HEK293 (cell line): ENCODE data around the gene YTHDC2.

Experiments used
- CTCF ChIA-PET: fragments of 350-600 bp; formaldehyde crosslinking; extraction: SDS; loops from one replicate; lab custom pipeline; 2021; ENCODE audit warnings: antibody characterized with exemption; lab: Yijun Ruan, JAX
- POLR2A ChIA-PET: fragments of 300-600 bp; formaldehyde crosslinking; extraction: SDS; loops from one replicate; lab custom pipeline; 2020; ENCODE audit warnings: antibody characterized with exemption, inconsistent platforms; lab: Yijun Ruan, JAX
- H3K27ac ChIP-seq: fragments of 200-500 bp; sonication (Bioruptor generic); 2 replicates; pipeline ENCODE4 v1.5.1; 2014; ENCODE audit warnings: low read depth, low read length, control low read depth, inconsistent platforms; ENCODE audit errors: extremely low read depth
- H3K36me3 ChIP-seq, 2 experiments: fragments of 200-500 bp in 1 of 2; sonication (Bioruptor generic) in 1 of 2; 1 replicate in 1 of 2; 2 replicates in 1 of 2; pipeline ENCODE4 v1.5.1; 2014 to 2017; ENCODE audit warnings: inconsistent platforms in 2 of 2, low read length in 2 of 2; ENCODE audit not compliant: control insufficient read depth in 2 of 2, insufficient read depth in 1 of 2
- H3K4me1 ChIP-seq: fragments of 200-500 bp; sonication (Bioruptor generic); 2 replicates; pipeline ENCODE4 v1.5.1; 2014; ENCODE audit warnings: mild to moderate bottlenecking, low read length, inconsistent platforms; ENCODE audit not compliant: control insufficient read depth, insufficient read depth
- H3K4me3 ChIP-seq: 2 replicates; pipeline ENCODE4 v1.5.1; 2011; ENCODE audit warnings: low read depth, mild to moderate bottlenecking, control low read depth, low read length, moderate library complexity
- H3K9me3 ChIP-seq: fragments of 200-500 bp; sonication (Bioruptor generic); 2 replicates; pipeline ENCODE4 v1.5.1; 2014; ENCODE audit warnings: low read depth, low read length, inconsistent platforms; ENCODE audit not compliant: control insufficient read depth, insufficient read depth
- ATF2 ChIP-seq: fragments of 450-650 bp; formaldehyde crosslinking; IDR thresholded peaks from 2 replicates; pipeline ENCODE4 v1.5.1; 2016; ENCODE audit warnings: missing biosample characterization, missing genetic modification characterization, low read depth
- HIC1 ChIP-seq: fragments of 450-650 bp; formaldehyde crosslinking; IDR thresholded peaks from 2 replicates; pipeline ENCODE4 v1.5.1; 2016; ENCODE audit warnings: missing biosample characterization, missing genetic modification characterization
- PRDM1 ChIP-seq: fragments of 450-650 bp; formaldehyde crosslinking; IDR thresholded peaks from 2 replicates; pipeline ENCODE4; 2016; ENCODE audit warnings: missing biosample characterization, missing genetic modification characterization
- RBAK ChIP-seq: fragments of 450-650 bp; formaldehyde crosslinking; IDR thresholded peaks from 2 replicates; pipeline ENCODE4 v1.5.1; 2016; ENCODE audit warnings: missing biosample characterization, missing genetic modification characterization
- SP3 ChIP-seq: fragments of 450-650 bp; formaldehyde crosslinking; IDR thresholded peaks from 2 replicates; pipeline ENCODE4 v1.5.1; 2016; ENCODE audit warnings: missing biosample characterization, missing genetic modification characterization
- ZBTB20 ChIP-seq: fragments of 450-650 bp; formaldehyde crosslinking; IDR thresholded peaks from 2 replicates; pipeline ENCODE4 v1.5.1; 2016; ENCODE audit warnings: missing biosample characterization, missing genetic modification characterization
- ZNF16 ChIP-seq: fragments of 450-650 bp; formaldehyde crosslinking; IDR thresholded peaks from 2 replicates; pipeline ENCODE4 v1.5.1; 2016; ENCODE audit warnings: low read depth, missing biosample characterization, missing genetic modification characterization
- ZNF18 ChIP-seq: fragments of 450-650 bp; formaldehyde crosslinking; IDR thresholded peaks from 2 replicates; pipeline ENCODE4 v1.5.1; 2016; ENCODE audit warnings: missing biosample characterization, missing genetic modification characterization
- ZNF214 ChIP-seq: fragments of 450-650 bp; formaldehyde crosslinking; IDR thresholded peaks from 2 replicates; pipeline ENCODE4 v1.5.1; 2017; ENCODE audit warnings: missing biosample characterization, mild to moderate bottlenecking, missing genetic modification characterization, borderline replicate concordance
- ZNF311 ChIP-seq: fragments of 450-650 bp; formaldehyde crosslinking; IDR thresholded peaks from 2 replicates; pipeline ENCODE4 v1.5.1; 2017; ENCODE audit warnings: missing biosample characterization, missing genetic modification characterization, borderline replicate concordance
- ZNF549 ChIP-seq: fragments of 450-650 bp; IDR thresholded peaks from 2 replicates; pipeline ENCODE4 v1.5.1; 2018; ENCODE audit warnings: missing biosample characterization, missing genetic modification characterization, mild to moderate bottlenecking, inconsistent platforms, moderate library complexity
- ZNF558 ChIP-seq: fragments of 450-650 bp; formaldehyde crosslinking; IDR thresholded peaks from 2 replicates; pipeline ENCODE4 v1.5.1; 2016; ENCODE audit warnings: missing biosample characterization, missing genetic modification characterization
- ZNF623 ChIP-seq: fragments of 450-650 bp; formaldehyde crosslinking; IDR thresholded peaks from 2 replicates; pipeline ENCODE4 v1.5.1; 2016; ENCODE audit warnings: missing biosample characterization, missing genetic modification characterization
- ZNF624 ChIP-seq: fragments of 450-650 bp; formaldehyde crosslinking; IDR thresholded peaks from 2 replicates; pipeline ENCODE4 v1.5.1; 2017; ENCODE audit warnings: missing biosample characterization, missing genetic modification characterization
- ZNF701 ChIP-seq: fragments of 450-650 bp; formaldehyde crosslinking; IDR thresholded peaks from 2 replicates; pipeline ENCODE4 v1.5.1; 2016; ENCODE audit warnings: missing biosample characterization, missing genetic modification characterization
- ZNF843 ChIP-seq: fragments of 450-650 bp; formaldehyde crosslinking; IDR thresholded peaks from 2 replicates; pipeline ENCODE4 v1.5.1; 2016; ENCODE audit warnings: missing biosample characterization, missing genetic modification characterization
- ZSCAN18 ChIP-seq: fragments of 450-650 bp; formaldehyde crosslinking; IDR thresholded peaks from 2 replicates; pipeline ENCODE4 v1.5.1; 2016; ENCODE audit warnings: missing biosample characterization, missing genetic modification characterization
- ZXDB ChIP-seq: fragments of 450-650 bp; formaldehyde crosslinking; IDR thresholded peaks from 2 replicates; pipeline ENCODE4 v1.5.1; 2016; ENCODE audit warnings: missing biosample characterization, missing genetic modification characterization

Gene YTHDC2

GRCh38 chr5:113562828-113563400, 49.4 kb downstream of the YTHDC2 start:
- no peak overlapping the region for H3K27ac ChIP-seq
- no peaks in the 10 kb centered on the region for H3K4me1 ChIP-seq
- H3K36me3 ChIP-seq = peaks cover 51 to 67% of the 10 kb centered on the region in 2 experiments
- CTCF ChIA-PET = interaction anchor here (0.5 to 0.6 kb wide), 2 partner anchors 48 to 598 kb away, joined by 3 to 7 read pairs; no protein-coding TSS in a partner anchor
- H3K4me3 ChIP-seq = no peak overlapping the region
- POLR2A ChIA-PET = no interaction called here
- TF ChIP-seq HIC1 (tag by site-specific recombination) (no peak), ZXDB (no peak), ZNF549 (no peak), ZSCAN18 (tag by site-specific recombination) (no peak), ZNF623 (tag by site-specific recombination) (no peak), ZNF843 (tag by site-specific recombination) (no peak), ZNF701 (tag by site-specific recombination) (no peak), SP3 (tag by site-specific recombination) (no peak), PRDM1 (no peak), ZNF311 (tag by site-specific recombination) (no peak), ZNF16 (tag by site-specific recombination) (no peak), ZNF18 (no peak), ZNF624 (tag by site-specific recombination) (no peak), ATF2 (tag by site-specific recombination) (no peak), ZNF214 (no peak), ZNF558 (tag by site-specific recombination) (no peak)
- no peaks in the 10 kb centered on the region for H3K9me3 ChIP-seq

GRCh38 chr5:113569396-113569795, 55.9 kb downstream of the YTHDC2 start:
- CTCF ChIA-PET = interaction anchor here (0.6 to 0.8 kb wide), 2 partner anchors 623 to 1151 kb away, joined by 4 to 5 read pairs; no protein-coding TSS in a partner anchor
- peaks cover 44 to 67% of the 10 kb centered on the region in 2 experiments for H3K36me3 ChIP-seq
- POLR2A ChIA-PET = no interaction called here

More at GRCh38 chr5:113569396-113569795, 55.9 kb downstream of the YTHDC2 start:
- TF ChIP-seq ZBTB20 (no peak), HIC1 (tag by site-specific recombination) (no peak), ZNF558 (tag by site-specific recombination) (peak; percentile 92), RBAK (tag by site-specific recombination) (no peak)
- Histone ChIP-seq H3K9me3 (no peaks in the 10 kb centered on the region), H3K4me3 (no peak overlapping the region), H3K4me1 (no peaks in the 10 kb centered on the region), H3K27ac (no peak overlapping the region)
